ENCODE measurements around the gene FRZB. TPM values are rescaled to one million over a fixed set of nuclear protein-coding genes. Genes with fewer than 3 reads are reported as not detected.
A peak's percentile ranks its signal among the peaks of the same experiment; 100 is the strongest.
"Not testable (repeated sequence)": the region's sequence is repeated elsewhere in the genome, so short reads cannot be mapped to it uniquely, and the experiment has no call there.

Gene FRZB
- total RNA-seq, 1 experiment from 2014 or later: 0.49 TPM

- Histone ChIP-seq H3K9me3 (replicated peaks) (no peaks in the 10 kb centered on the region), H3K36me3 (no peaks in the 10 kb centered on the region), H3K27ac (no peak overlapping the region), H3K27me3 (no peaks in the 10 kb centered on the region), H3K4me1 (no peaks in the 10 kb centered on the region), H3K4me3 (no peak overlapping the region)
- DNase-seq: no peak
Measured at GRCh38 chr2:182897137-182897536, 30.7 kb upstream of the FRZB start.

- Histone ChIP-seq H3K36me3 (no peaks in the 10 kb centered on the region), H3K27ac (no peak overlapping the region), H3K27me3 (no peaks in the 10 kb centered on the region), H3K4me1 (no peaks in the 10 kb centered on the region), H3K4me3 (no peak overlapping the region), H3K9me3 (replicated peaks) (no peaks in the 10 kb centered on the region)
- DNase-seq: no peak
Measured at GRCh38 chr2:182895798-182896197, 29.4 kb upstream of the FRZB start.

- H3K9me3 ChIP-seq (replicated peaks): no peaks in the 10 kb centered on the region
- H3K36me3 ChIP-seq: no peaks in the 10 kb centered on the region
- DNase-seq: no peak
- H3K27me3 ChIP-seq: no peaks in the 10 kb centered on the region
- no peak overlapping the region for H3K27ac ChIP-seq
- no peak overlapping the region for H3K4me3 ChIP-seq
- H3K4me1 ChIP-seq: no peaks in the 10 kb centered on the region
Measured at GRCh38 chr2:182895169-182895568, 28.7 kb upstream of the FRZB start.

- no peak overlapping the region for H3K4me3 ChIP-seq
Measured at GRCh38 chr2:182894174-182894573, 27.7 kb upstream of the FRZB start.

GRCh38 chr2:182893666-182894065 lies 27.2 kb upstream of the FRZB start:
- H3K27me3 ChIP-seq: no peaks in the 10 kb centered on the region
- H3K27ac ChIP-seq: no peak overlapping the region
- H3K9me3 ChIP-seq (replicated peaks): no peaks in the 10 kb centered on the region
- DNase-seq: no peak
- H3K4me3 ChIP-seq: no peak overlapping the region
- no peaks in the 10 kb centered on the region for H3K4me1 ChIP-seq
- no peaks in the 10 kb centered on the region for H3K36me3 ChIP-seq

More at GRCh38 chr2:182894174-182894573, 27.7 kb upstream of the FRZB start:
- Histone ChIP-seq H3K36me3 (no peaks in the 10 kb centered on the region), H3K4me1 (no peaks in the 10 kb centered on the region), H3K9me3 (replicated peaks) (no peaks in the 10 kb centered on the region), H3K27me3 (no peaks in the 10 kb centered on the region), H3K27ac (no peak overlapping the region)
- DNase-seq: no peak

GRCh38 chr2:182893035-182893434 lies 26.6 kb upstream of the FRZB start:
- not testable (repeated sequence) for H3K4me1 ChIP-seq; H3K36me3 ChIP-seq; H3K9me3 ChIP-seq (replicated peaks); H3K27me3 ChIP-seq; H3K4me3 ChIP-seq; H3K27ac ChIP-seq; DNase-seq

- Histone ChIP-seq H3K36me3 (no peaks in the 10 kb centered on the region), H3K4me1 (no peaks in the 10 kb centered on the region), H3K4me3 (no peak overlapping the region), H3K9me3 (replicated peaks) (no peaks in the 10 kb centered on the region), H3K27me3 (no peaks in the 10 kb centered on the region), H3K27ac (no peak overlapping the region)
- DNase-seq: no peak
Measured at GRCh38 chr2:182891611-182892010, 25.2 kb upstream of the FRZB start.

- no peaks in the 10 kb centered on the region for H3K36me3 ChIP-seq
- no peaks in the 10 kb centered on the region for H3K27me3 ChIP-seq
- H3K9me3 ChIP-seq (replicated peaks): no peaks in the 10 kb centered on the region
- H3K4me1 ChIP-seq: no peaks in the 10 kb centered on the region
- no peak for DNase-seq
- H3K27ac ChIP-seq: no peak overlapping the region
- no peak overlapping the region for H3K4me3 ChIP-seq
Measured at GRCh38 chr2:182890773-182891378, 24.4 kb upstream of the FRZB start.

GRCh38 chr2:182890305-182890704 lies 23.9 kb upstream of the FRZB start:
- H3K27ac ChIP-seq: no peak overlapping the region
- no peak for DNase-seq
- no peaks in the 10 kb centered on the region for H3K4me1 ChIP-seq
- no peaks in the 10 kb centered on the region for H3K27me3 ChIP-seq
- H3K9me3 ChIP-seq (replicated peaks): no peaks in the 10 kb centered on the region
- H3K4me3 ChIP-seq: no peak overlapping the region
- H3K36me3 ChIP-seq: no peaks in the 10 kb centered on the region

- H3K27ac ChIP-seq: no peak overlapping the region
- no peaks in the 10 kb centered on the region for H3K27me3 ChIP-seq
- no peak overlapping the region for H3K4me3 ChIP-seq
- DNase-seq: no peak
- H3K36me3 ChIP-seq: no peaks in the 10 kb centered on the region
- no peaks in the 10 kb centered on the region for H3K4me1 ChIP-seq
- H3K9me3 ChIP-seq (replicated peaks): no peaks in the 10 kb centered on the region
Measured at GRCh38 chr2:182887753-182888415, 21.4 kb upstream of the FRZB start.

- H3K4me1 ChIP-seq: no peaks in the 10 kb centered on the region
- H3K4me3 ChIP-seq: no peak overlapping the region
- DNase-seq: no peak
- H3K9me3 ChIP-seq (replicated peaks): no peaks in the 10 kb centered on the region
- H3K27me3 ChIP-seq: no peaks in the 10 kb centered on the region
- H3K36me3 ChIP-seq: no peaks in the 10 kb centered on the region
- H3K27ac ChIP-seq: no peak overlapping the region
Measured at GRCh38 chr2:182887093-182887492, 20.7 kb upstream of the FRZB start.

GRCh38 chr2:182885771-182886170 lies 19.3 kb upstream of the FRZB start:
- DNase-seq: no peak
- Histone ChIP-seq H3K27ac (no peak overlapping the region), H3K9me3 (replicated peaks) (no peaks in the 10 kb centered on the region), H3K4me1 (no peaks in the 10 kb centered on the region), H3K4me3 (no peak overlapping the region), H3K36me3 (no peaks in the 10 kb centered on the region), H3K27me3 (no peaks in the 10 kb centered on the region)

GRCh38 chr2:182883451-182883850 lies 17.0 kb upstream of the FRZB start:
- no peaks in the 10 kb centered on the region for H3K36me3 ChIP-seq
- DNase-seq: no peak
- no peak overlapping the region for H3K27ac ChIP-seq
- H3K4me1 ChIP-seq: no peaks in the 10 kb centered on the region
- no peak overlapping the region for H3K4me3 ChIP-seq
- no peaks in the 10 kb centered on the region for H3K27me3 ChIP-seq
- H3K9me3 ChIP-seq (replicated peaks): no peaks in the 10 kb centered on the region

GRCh38 chr2:182880100-182880499 lies 13.7 kb upstream of the FRZB start:
- H3K27ac ChIP-seq; DNase-seq; H3K27me3 ChIP-seq; H3K9me3 ChIP-seq (replicated peaks); H3K36me3 ChIP-seq; H3K4me3 ChIP-seq; H3K4me1 ChIP-seq: not testable (repeated sequence)

GRCh38 chr2:182876653-182877052 lies 10.2 kb upstream of the FRZB start:
- not testable (repeated sequence) for H3K9me3 ChIP-seq (replicated peaks); H3K4me1 ChIP-seq; H3K4me3 ChIP-seq; H3K27me3 ChIP-seq; DNase-seq; H3K27ac ChIP-seq; H3K36me3 ChIP-seq

GRCh38 chr2:182870227-182870626 lies 3.8 kb upstream of the FRZB start:
- DNase-seq: peak; percentile 24 to 54
- Histone ChIP-seq H3K27ac (no peak overlapping the region), H3K27me3 (no peaks in the 10 kb centered on the region), H3K4me3 (no peak overlapping the region), H3K4me1 (no peaks in the 10 kb centered on the region), H3K36me3 (no peaks in the 10 kb centered on the region), H3K9me3 (replicated peaks) (no peaks in the 10 kb centered on the region)
